PC-3 (cell line): ENCODE data around the gene SRPK3. TPM values are rescaled to one million over a fixed set of nuclear protein-coding genes. Genes with fewer than 3 reads are reported as not detected.

Experiments used
- ATAC-seq: fragments of 200-7000 bp; cut with Tn5 transposase; 2 replicates; pipeline ENCODE4 v1.9.1; 2020; ENCODE audit warnings: mild to moderate bottlenecking, moderate library complexity
- BruUV-seq: library from RNA; stranded (reverse); fragments of 400-500 nt; replicated peaks from 2 replicates; lab custom pipeline; 2021; lab: Mats Ljungman, UMichigan
- CTCF ChIA-PET: fragments of 300-600 bp; sonication (Branson Sonifier 250); formaldehyde crosslinking; loops from one replicate; lab custom pipeline; 2022; ENCODE audit warnings: antibody characterized with exemption; lab: Charles Lee
- POLR2A ChIA-PET: fragments of 300-600 bp; sonication (Branson Sonifier 250); formaldehyde crosslinking; loops from one replicate; lab custom pipeline; 2022; ENCODE audit warnings: antibody characterized with exemption; ENCODE audit not compliant: unreplicated experiment; lab: Charles Lee
- DNase-seq: peaks from one replicate; pipeline ENCODE4 v3.0.0-alpha.2; 2015
- H2AFZ ChIP-seq: fragments of 300-600 bp; sonication (generic); 2 replicates; pipeline ENCODE4 v1.6.0; 2016; ENCODE audit warnings: antibody characterized with exemption, low read length
- H3F3A ChIP-seq: fragments of 300-600 bp; sonication (generic); one replicate; pipeline ENCODE4 v1.6.0; 2017; ENCODE audit warnings: antibody characterized with exemption, low read length, control low read depth, mild to moderate bottlenecking; ENCODE audit not compliant: unreplicated experiment
- H3K27ac ChIP-seq: fragments of 300-600 bp; sonication (generic); 2 replicates; pipeline ENCODE4 v1.5.1; 2016; ENCODE audit warnings: mild to moderate bottlenecking, low read length
- H3K27me3 ChIP-seq: fragments of 300-600 bp; sonication (generic); 2 replicates; pipeline ENCODE4 v1.6.1; 2016; ENCODE audit warnings: low read length, mixed read lengths
- H3K36me3 ChIP-seq: fragments of 300-600 bp; sonication (generic); 2 replicates; pipeline ENCODE4 v1.6.1; 2016; ENCODE audit warnings: low read depth, mixed run types, low read length, mixed read lengths
- H3K4me1 ChIP-seq: fragments of 300-600 bp; sonication (generic); 2 replicates; pipeline ENCODE4 v1.5.1; 2016; ENCODE audit warnings: low read length; ENCODE audit not compliant: insufficient read depth
- H3K4me2 ChIP-seq: fragments of 300-600 bp; sonication (generic); 2 replicates; pipeline ENCODE4 v1.6.0; 2016; ENCODE audit warnings: low read length
- H3K4me3 ChIP-seq: fragments of 300-600 bp; sonication (generic); 2 replicates; pipeline ENCODE4 v1.5.1; 2016; ENCODE audit warnings: mild to moderate bottlenecking, low read length, mixed read lengths
- H3K79me2 ChIP-seq: fragments of 300-600 bp; sonication (generic); 2 replicates; pipeline ENCODE4 v1.6.1; 2017; ENCODE audit warnings: low read length, mixed read lengths
- H3K9ac ChIP-seq: fragments of 300-600 bp; sonication (generic); 2 replicates; pipeline ENCODE4 v1.6.0; 2016; ENCODE audit warnings: mild to moderate bottlenecking, low read length
- H3K9me2 ChIP-seq: fragments of 300-600 bp; sonication (generic); replicated peaks from 2 replicates; pipeline ENCODE4 v1.6.1; 2016; ENCODE audit warnings: mixed run types, low read length, mixed read lengths
- H3K9me3 ChIP-seq: fragments of 300-600 bp; sonication (generic); 2 replicates; pipeline ENCODE4 v1.6.1; 2016; ENCODE audit warnings: low read length, mixed read lengths
- H4K20me1 ChIP-seq: fragments of 300-600 bp; sonication (generic); 2 replicates; pipeline ENCODE4 v1.6.1; 2016; ENCODE audit warnings: low read length, mixed read lengths
- EZH2 ChIP-seq: fragments of 300-600 bp; sonication (generic); IDR thresholded peaks from one replicate; pipeline ENCODE4 v1.6.1; 2017; ENCODE audit warnings: antibody characterized with exemption, mild to moderate bottlenecking, low read length; ENCODE audit not compliant: unreplicated experiment
- EZH2phosphoT487 ChIP-seq: fragments of 300-600 bp; sonication (generic); IDR thresholded peaks from 2 replicates; pipeline ENCODE4 v1.6.1; 2018; ENCODE audit warnings: mild to moderate bottlenecking, antibody characterized with exemption, low read length, borderline replicate concordance
- intact Hi-C: fragments of 100-400 bp; cut with micrococcal nuclease; formaldehyde crosslinking; loops from 2 replicates; pipeline ENCODE4 v1.9.0; 2023
- total RNA-seq: library from RNA; depleted of rRNA; stranded (reverse); fragments of >200 nt; gene quantifications from 2 replicates; pipeline ENCODE4 v1.2.3, GENCODE V29; 2014
- TF ChIP-seq, protein P1 (sequence below): fragments of 300-600 bp; sonication (generic); conservative IDR thresholded peaks from 2 replicates; pipeline ENCODE4 v1.5.1; 2017; ENCODE audit warnings: antibody characterized with exemption, low read depth, mild to moderate bottlenecking, low read length

The SRPK3 gene
- total RNA-seq, 1 experiment from 2014 or later: 1.5 TPM

DNA sequence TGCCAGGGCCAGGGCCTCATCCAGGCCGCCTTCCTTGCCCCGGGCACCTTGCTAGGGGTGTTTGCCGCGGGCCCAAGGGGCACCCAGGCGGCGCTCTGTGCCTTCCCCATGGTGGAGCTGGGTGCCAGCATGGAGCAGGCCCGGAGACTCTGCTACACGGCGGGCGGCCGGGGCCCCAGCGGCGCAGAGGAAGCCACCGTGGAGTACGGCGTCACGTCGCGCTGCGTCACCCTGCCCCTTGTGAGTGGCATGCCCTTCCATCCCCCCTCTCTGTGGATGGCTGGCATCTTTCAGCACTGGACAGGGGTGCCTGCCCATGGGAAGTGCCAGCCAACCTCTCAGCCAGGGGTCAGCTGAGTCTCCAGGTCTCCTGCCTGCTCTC, 13.2 kb upstream of the SRPK3 start:
- Histone ChIP-seq H3K27me3 (no peaks in the 10 kb centered on the region), H3K79me2 (peaks cover 25% of the 10 kb centered on the region), H4K20me1 (no peaks in the 10 kb centered on the region), H3K36me3 (no peaks in the 10 kb centered on the region), H3K27ac (no peak overlapping the region), H3K4me3 (no peak overlapping the region), H2AFZ (no peak overlapping the region), H3F3A (no peaks in the 10 kb centered on the region), H3K9me2 (no peaks in the 10 kb centered on the region), H3K9me3 (no peaks in the 10 kb centered on the region), H3K4me2 (no peak overlapping the region), H3K4me1 (peaks cover 28% of the 10 kb centered on the region), H3K9ac (no peak overlapping the region)
- ChIA-PET POLR2A (no interaction called here), CTCF (no interaction called here)
- no peak for TF ChIP-seq EZH2
- ATAC-seq: no peak
- intact Hi-C loops: no loop called here
- DNase-seq: no peak
- no TSS peak for BruUV-seq

DNA sequence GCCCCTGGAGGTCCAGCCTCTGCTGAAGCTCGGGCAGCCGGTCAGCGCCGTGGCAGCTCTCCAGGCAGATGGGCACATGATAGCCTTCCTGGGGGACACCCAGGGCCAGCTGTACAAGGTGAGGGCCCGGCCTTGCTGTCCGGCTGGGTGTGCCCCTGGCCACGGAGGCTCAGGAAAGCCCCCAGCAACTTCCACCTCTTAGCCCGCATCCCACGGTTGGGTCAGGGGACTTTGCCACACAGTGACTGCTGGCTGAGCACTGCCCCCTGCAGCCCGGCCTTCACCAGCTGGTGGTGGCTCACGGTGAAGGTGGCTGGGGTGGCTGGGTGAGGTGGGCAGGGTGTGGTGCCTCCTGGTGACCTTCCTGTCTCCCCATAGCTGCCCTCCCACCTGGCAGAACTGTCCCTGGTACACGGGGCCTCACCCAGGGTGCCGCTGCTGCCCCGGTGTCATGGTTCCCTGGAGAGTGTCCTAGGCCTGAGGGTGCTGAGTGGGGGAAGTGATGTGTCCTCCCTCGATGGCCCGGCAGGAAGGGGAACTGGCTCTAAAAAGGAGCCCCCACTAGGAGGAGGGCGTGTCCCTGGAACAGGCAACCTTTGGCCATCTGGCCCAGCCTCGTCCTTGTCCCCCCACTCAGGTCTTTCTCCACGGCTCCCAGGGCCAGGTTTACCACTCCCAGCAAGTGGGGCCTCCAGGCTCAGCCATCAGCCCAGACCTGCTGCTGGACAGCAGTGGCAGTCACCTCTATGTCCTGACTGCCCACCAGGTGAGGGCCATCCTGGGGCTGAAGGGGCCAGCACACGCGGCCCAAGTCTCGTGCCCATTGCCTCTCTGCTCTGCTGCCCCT, 12.3 kb upstream of the SRPK3 start:
- BruUV-seq: no TSS peak
- CTCF ChIA-PET: no interaction called here

DNA sequence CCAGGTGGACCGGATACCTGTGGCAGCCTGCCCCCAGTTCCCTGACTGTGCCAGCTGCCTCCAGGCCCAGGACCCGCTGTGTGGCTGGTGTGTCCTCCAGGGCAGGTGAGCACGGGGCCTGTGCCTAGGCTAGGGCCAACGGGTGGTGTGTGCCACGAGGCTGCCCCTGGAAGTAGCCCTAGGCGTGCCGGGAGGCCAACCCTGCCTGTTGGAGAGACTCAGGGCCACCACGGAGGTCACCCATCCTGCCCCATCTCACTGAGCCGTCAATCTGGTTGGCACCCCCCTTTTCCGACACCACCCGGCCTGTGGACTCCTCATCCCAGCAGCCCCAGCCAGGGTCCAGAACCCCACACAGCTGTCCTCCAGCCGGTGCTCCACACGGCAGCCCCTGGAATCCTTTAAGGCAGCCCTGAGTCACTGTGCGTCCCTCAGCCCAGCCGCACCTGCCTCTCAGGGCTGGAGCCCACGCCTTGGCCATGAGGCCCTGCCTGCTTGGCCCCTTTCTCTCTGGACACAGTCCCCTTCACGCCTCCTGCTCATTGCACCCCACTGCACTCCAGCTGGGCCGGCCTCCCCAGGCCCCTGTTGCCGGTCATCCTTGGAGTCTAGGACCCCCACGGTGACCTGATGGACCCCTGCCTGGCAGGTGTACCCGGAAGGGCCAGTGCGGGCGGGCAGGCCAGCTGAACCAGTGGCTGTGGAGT, 11.5 kb upstream of the SRPK3 start:
- Histone ChIP-seq H3K27me3 (no peaks in the 10 kb centered on the region), H3K79me2 (peaks cover 23% of the 10 kb centered on the region), H3F3A (no peaks in the 10 kb centered on the region), H4K20me1 (no peaks in the 10 kb centered on the region), H3K36me3 (peaks cover 2% of the 10 kb centered on the region; the same call in 1 of the 2 replicates), H3K9me3 (no peaks in the 10 kb centered on the region), H3K27ac (no peak overlapping the region), H3K4me3 (no peak overlapping the region), H3K9ac (no peak overlapping the region), H3K4me1 (peaks cover 26% of the 10 kb centered on the region), H3K4me2 (no peak overlapping the region), H3K9me2 (no peaks in the 10 kb centered on the region), H2AFZ (no peak overlapping the region)
- no TSS peak for BruUV-seq
- ATAC-seq (no peak), DNase-seq (no peak)
- TF ChIP-seq EZH2phosphoT487: no peak
- TF ChIP-seq EZH2: no peak
- TF ChIP-seq, protein P1, sequence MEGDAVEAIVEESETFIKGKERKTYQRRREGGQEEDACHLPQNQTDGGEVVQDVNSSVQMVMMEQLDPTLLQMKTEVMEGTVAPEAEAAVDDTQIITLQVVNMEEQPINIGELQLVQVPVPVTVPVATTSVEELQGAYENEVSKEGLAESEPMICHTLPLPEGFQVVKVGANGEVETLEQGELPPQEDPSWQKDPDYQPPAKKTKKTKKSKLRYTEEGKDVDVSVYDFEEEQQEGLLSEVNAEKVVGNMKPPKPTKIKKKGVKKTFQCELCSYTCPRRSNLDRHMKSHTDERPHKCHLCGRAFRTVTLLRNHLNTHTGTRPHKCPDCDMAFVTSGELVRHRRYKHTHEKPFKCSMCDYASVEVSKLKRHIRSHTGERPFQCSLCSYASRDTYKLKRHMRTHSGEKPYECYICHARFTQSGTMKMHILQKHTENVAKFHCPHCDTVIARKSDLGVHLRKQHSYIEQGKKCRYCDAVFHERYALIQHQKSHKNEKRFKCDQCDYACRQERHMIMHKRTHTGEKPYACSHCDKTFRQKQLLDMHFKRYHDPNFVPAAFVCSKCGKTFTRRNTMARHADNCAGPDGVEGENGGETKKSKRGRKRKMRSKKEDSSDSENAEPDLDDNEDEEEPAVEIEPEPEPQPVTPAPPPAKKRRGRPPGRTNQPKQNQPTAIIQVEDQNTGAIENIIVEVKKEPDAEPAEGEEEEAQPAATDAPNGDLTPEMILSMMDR: no peak
- ChIA-PET CTCF (no interaction called here), POLR2A (no interaction called here)
- intact Hi-C loops: no loop called here

More for the DNA sequence above, 12.3 kb upstream of the SRPK3 start:
- Histone ChIP-seq H3K9ac (no peak overlapping the region), H3K36me3 (no peaks in the 10 kb centered on the region), H3K4me3 (no peak overlapping the region), H3K27ac (no peak overlapping the region), H3K79me2 (peaks cover 25% of the 10 kb centered on the region), H4K20me1 (no peaks in the 10 kb centered on the region), H3K9me3 (no peaks in the 10 kb centered on the region), H3K27me3 (no peaks in the 10 kb centered on the region), H3F3A (no peaks in the 10 kb centered on the region), H3K9me2 (no peaks in the 10 kb centered on the region), H3K4me2 (no peak overlapping the region), H3K4me1 (peaks cover 28% of the 10 kb centered on the region), H2AFZ (no peak overlapping the region)
- no peak for TF ChIP-seq EZH2
- TF ChIP-seq, protein P1: 0 out of 2 replicates have a peak, but pooled peaks have one; percentile 15
- TF ChIP-seq EZH2phosphoT487: no peak
- ATAC-seq (no peak), DNase-seq (no peak)
- POLR2A ChIA-PET: no interaction called here
- intact Hi-C loops: no loop called here
